ENCODE data around the gene ZFPM1.

DNA sequence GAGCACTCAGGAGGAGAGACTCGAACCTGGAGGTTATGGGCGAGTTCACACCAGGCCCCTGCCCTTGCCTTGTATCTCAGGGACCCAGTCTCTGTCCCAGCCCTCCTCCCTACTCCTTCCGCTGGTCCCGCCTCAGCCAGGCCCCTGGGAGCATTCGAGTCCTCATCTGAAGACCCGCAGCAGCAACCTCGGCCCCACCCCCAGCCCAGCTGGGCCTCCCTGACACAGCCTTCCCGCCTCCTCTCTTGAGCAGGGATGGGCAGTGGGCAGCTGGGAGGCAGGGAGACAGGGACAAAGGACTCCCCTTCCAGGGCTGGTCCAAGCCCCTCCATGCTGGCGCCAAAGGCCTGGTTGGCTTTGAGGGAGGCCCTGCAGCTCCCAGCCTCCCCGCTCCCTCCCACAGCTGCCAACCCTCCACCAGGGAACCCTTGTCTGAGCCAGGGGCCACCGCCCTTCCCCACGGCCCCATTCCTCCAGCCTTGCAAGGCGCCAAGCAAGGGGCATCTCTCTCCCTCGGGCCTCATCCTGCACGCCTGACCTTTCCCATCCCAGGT, 101.7 kb downstream of the ZFPM1 start:
- TF ChIP-seq, protein P1, sequence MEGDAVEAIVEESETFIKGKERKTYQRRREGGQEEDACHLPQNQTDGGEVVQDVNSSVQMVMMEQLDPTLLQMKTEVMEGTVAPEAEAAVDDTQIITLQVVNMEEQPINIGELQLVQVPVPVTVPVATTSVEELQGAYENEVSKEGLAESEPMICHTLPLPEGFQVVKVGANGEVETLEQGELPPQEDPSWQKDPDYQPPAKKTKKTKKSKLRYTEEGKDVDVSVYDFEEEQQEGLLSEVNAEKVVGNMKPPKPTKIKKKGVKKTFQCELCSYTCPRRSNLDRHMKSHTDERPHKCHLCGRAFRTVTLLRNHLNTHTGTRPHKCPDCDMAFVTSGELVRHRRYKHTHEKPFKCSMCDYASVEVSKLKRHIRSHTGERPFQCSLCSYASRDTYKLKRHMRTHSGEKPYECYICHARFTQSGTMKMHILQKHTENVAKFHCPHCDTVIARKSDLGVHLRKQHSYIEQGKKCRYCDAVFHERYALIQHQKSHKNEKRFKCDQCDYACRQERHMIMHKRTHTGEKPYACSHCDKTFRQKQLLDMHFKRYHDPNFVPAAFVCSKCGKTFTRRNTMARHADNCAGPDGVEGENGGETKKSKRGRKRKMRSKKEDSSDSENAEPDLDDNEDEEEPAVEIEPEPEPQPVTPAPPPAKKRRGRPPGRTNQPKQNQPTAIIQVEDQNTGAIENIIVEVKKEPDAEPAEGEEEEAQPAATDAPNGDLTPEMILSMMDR (conservative IDR thresholded peaks at IDR 0.05) = no peak
- TF ChIP-seq ZFX (IDR thresholded peaks at IDR 0.05) = no peak
